PC-9 (cell line): ENCODE results near the gene CNTF.

ENCODE experiments used
- EZH2 ChIP-seq: fragments of 200-600 bp; sonication (generic); IDR thresholded peaks from 2 replicates; pipeline ENCODE4 v1.8.0; 2017; ENCODE audit warnings: antibody characterized with exemption, low read depth
- TF ChIP-seq, protein P1 (sequence below): fragments of 200-600 bp; sonication (generic); conservative IDR thresholded peaks from 2 replicates; pipeline ENCODE4 v1.6.1; 2017; ENCODE audit warnings: mixed run types, antibody characterized with exemption, mild to moderate bottlenecking, moderate library complexity

DNA sequence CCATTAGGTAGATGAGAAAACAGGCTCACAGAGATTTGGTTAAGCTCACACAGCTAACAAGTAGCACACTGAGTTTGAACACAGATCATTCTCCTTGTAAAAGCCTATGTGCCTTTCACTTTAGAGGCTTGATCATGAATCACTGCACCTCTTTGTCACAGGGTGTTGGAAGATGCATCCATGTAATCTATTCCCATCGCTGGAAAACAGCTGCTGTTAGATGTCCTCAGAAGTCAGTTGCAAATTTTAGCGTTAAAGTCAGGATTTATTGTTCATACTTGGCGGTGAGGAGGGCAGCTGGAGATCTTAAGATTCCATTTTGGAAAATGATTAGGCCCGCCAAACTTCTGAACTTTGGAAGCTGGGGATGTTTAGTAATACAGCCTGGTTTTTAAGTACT lies 2.6 kb downstream of the CNTF start:
- TF ChIP-seq, protein P1, sequence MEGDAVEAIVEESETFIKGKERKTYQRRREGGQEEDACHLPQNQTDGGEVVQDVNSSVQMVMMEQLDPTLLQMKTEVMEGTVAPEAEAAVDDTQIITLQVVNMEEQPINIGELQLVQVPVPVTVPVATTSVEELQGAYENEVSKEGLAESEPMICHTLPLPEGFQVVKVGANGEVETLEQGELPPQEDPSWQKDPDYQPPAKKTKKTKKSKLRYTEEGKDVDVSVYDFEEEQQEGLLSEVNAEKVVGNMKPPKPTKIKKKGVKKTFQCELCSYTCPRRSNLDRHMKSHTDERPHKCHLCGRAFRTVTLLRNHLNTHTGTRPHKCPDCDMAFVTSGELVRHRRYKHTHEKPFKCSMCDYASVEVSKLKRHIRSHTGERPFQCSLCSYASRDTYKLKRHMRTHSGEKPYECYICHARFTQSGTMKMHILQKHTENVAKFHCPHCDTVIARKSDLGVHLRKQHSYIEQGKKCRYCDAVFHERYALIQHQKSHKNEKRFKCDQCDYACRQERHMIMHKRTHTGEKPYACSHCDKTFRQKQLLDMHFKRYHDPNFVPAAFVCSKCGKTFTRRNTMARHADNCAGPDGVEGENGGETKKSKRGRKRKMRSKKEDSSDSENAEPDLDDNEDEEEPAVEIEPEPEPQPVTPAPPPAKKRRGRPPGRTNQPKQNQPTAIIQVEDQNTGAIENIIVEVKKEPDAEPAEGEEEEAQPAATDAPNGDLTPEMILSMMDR, result no peak
- TF ChIP-seq EZH2, result no peak
